Measurements from ENCODE around the gene SLC25A44.

Gene SLC25A44

GRCh38 chr1:156229809-156230472 is 36.0 kb downstream of the SLC25A44 start:
- in situ Hi-C loops (cut with MboI; ENCODE audit: low pct_unique_long_range_greater_than_20kb, low sequenced_read_pairs) = no loop called here

GRCh38 chr1:156230473-156230837 is 36.6 kb downstream of the SLC25A44 start:
- in situ Hi-C loops (cut with MboI; ENCODE audit: low pct_unique_long_range_greater_than_20kb, low sequenced_read_pairs) = no loop called here
- no peak for DNase-seq

More at GRCh38 chr1:156229809-156230472, 36.0 kb downstream of the SLC25A44 start:
- DNase-seq = no peak

- DNase-seq = no peak
- in situ Hi-C loops (cut with MboI; ENCODE audit: low pct_unique_long_range_greater_than_20kb, low sequenced_read_pairs) = no loop called here
Observed at GRCh38 chr1:156232201-156232894, 38.4 kb downstream of the SLC25A44 start.

GRCh38 chr1:156233426-156234127 is 39.7 kb downstream of the SLC25A44 start:
- in situ Hi-C loops (cut with MboI; ENCODE audit: low pct_unique_long_range_greater_than_20kb, low sequenced_read_pairs) = no loop called here
- DNase-seq = no peak

- in situ Hi-C loops (cut with MboI; ENCODE audit: low pct_unique_long_range_greater_than_20kb, low sequenced_read_pairs) = no loop called here
- DNase-seq = no peak
Observed at GRCh38 chr1:156236164-156236563, 42.3 kb downstream of the SLC25A44 start.

GRCh38 chr1:156238248-156238647 is 44.3 kb downstream of the SLC25A44 start:
- DNase-seq = no peak
- in situ Hi-C loops (cut with MboI; ENCODE audit: low pct_unique_long_range_greater_than_20kb, low sequenced_read_pairs) = no loop called here

- DNase-seq = no peak
- in situ Hi-C loops (cut with MboI; ENCODE audit: low pct_unique_long_range_greater_than_20kb, low sequenced_read_pairs) = no loop called here
Observed at GRCh38 chr1:156241311-156241811, 47.5 kb downstream of the SLC25A44 start.

- in situ Hi-C loops (cut with MboI; ENCODE audit: low pct_unique_long_range_greater_than_20kb, low sequenced_read_pairs) = no loop called here
- no peak for DNase-seq
Observed at GRCh38 chr1:156241926-156242325, 48.0 kb downstream of the SLC25A44 start, which contains the start of gene BGLAP. Gene BGLAP (plus strand): TSS chr1:156242184. CDS start chr1:156242232, 48 bp downstream.

GRCh38 chr1:156242738-156243137 is 48.8 kb downstream of the SLC25A44 start:
- no peak for DNase-seq
- in situ Hi-C loops (cut with MboI; ENCODE audit: low pct_unique_long_range_greater_than_20kb, low sequenced_read_pairs) = no loop called here

GRCh38 chr1:156244126-156244525 is 50.2 kb downstream of the SLC25A44 start:
- DNase-seq = no peak

GRCh38 chr1:156244712-156245111 is 50.8 kb downstream of the SLC25A44 start:
- DNase-seq = no peak
- in situ Hi-C loops (cut with MboI; ENCODE audit: low pct_unique_long_range_greater_than_20kb, low sequenced_read_pairs) = no loop called here

More at GRCh38 chr1:156244126-156244525, 50.2 kb downstream of the SLC25A44 start:
- in situ Hi-C loops (cut with MboI; ENCODE audit: low pct_unique_long_range_greater_than_20kb, low sequenced_read_pairs) = no loop called here

GRCh38 chr1:156245451-156246232 is 51.7 kb downstream of the SLC25A44 start:
- in situ Hi-C loops (cut with MboI; ENCODE audit: low pct_unique_long_range_greater_than_20kb, low sequenced_read_pairs) = no loop called here
- no peak for DNase-seq

- peak; percentile 46 for DNase-seq
- in situ Hi-C loops (cut with MboI; ENCODE audit: low pct_unique_long_range_greater_than_20kb, low sequenced_read_pairs) = no loop called here
Observed at GRCh38 chr1:156246241-156246780, 52.4 kb downstream of the SLC25A44 start.

GRCh38 chr1:156246781-156247459 is 53.0 kb downstream of the SLC25A44 start:
- DNase-seq = peak; percentile 46
- in situ Hi-C loops (cut with MboI; ENCODE audit: low pct_unique_long_range_greater_than_20kb, low sequenced_read_pairs) = no loop called here

- DNase-seq = no peak
- in situ Hi-C loops (cut with MboI; ENCODE audit: low pct_unique_long_range_greater_than_20kb, low sequenced_read_pairs) = no loop called here
Observed at GRCh38 chr1:156247460-156248322, 53.8 kb downstream of the SLC25A44 start, which contains the start of gene PAQR6. Gene PAQR6 (minus strand): TSS chr1:156248056. CDS start chr1:156246731, 1,325 bp downstream.

- DNase-seq = no peak
- in situ Hi-C loops (cut with MboI; ENCODE audit: low pct_unique_long_range_greater_than_20kb, low sequenced_read_pairs) = no loop called here
Observed at GRCh38 chr1:156248323-156248683, 54.4 kb downstream of the SLC25A44 start.

- DNase-seq = no peak
- in situ Hi-C loops (cut with MboI; ENCODE audit: low pct_unique_long_range_greater_than_20kb, low sequenced_read_pairs) = no loop called here
Observed at GRCh38 chr1:156249593-156249992, 55.7 kb downstream of the SLC25A44 start.
